DMS 273 (cell line): ENCODE measurements around the gene EPB41.

Experiments
- DNase-seq: peaks from one replicate; lab custom pipeline; 2025; ENCODE audit not compliant: unreplicated experiment; lab: John Stamatoyannopoulos, UW

The EPB41 gene

GRCh38 chr1:28890836-28891235 is 23.5 kb upstream of the EPB41 start:
- DNase-seq = no peak

GRCh38 chr1:28891256-28891655 is 23.1 kb upstream of the EPB41 start:
- DNase-seq = no peak

DNA sequence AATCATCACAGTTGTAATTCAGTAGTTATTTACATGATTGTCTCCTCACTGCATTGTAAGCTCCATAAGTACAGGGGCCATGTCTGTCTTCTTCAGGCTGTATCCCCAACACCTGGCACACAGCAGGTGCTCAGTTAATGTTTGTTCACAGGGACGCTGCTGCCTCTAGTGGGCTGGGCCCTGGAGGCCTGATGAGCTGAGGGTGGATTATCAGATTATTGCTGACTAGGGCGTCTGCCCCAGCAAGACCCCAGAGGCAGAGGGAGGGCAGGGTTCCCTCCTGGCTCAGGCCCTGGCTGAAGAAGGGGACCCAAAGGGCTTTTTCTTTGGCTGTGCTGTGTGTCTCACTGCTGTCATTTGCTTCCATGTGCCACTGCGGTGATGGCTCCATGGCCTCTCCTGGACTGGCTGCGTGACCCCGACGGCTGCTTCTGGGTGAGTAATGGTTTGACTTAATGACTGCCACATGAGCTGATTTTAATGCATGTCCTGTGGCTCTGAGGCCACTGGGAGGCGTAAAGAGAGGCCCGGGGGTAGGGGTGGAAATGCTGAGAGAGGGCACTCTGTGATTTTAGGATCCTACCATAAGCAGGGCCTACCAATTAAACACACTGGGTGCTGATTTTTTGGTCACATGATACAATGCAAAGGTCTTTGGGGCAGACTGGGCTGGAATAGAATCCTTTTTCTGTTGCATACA is 20.8 kb upstream of the EPB41 start:
- DNase-seq = peak; percentile 70

DNA sequence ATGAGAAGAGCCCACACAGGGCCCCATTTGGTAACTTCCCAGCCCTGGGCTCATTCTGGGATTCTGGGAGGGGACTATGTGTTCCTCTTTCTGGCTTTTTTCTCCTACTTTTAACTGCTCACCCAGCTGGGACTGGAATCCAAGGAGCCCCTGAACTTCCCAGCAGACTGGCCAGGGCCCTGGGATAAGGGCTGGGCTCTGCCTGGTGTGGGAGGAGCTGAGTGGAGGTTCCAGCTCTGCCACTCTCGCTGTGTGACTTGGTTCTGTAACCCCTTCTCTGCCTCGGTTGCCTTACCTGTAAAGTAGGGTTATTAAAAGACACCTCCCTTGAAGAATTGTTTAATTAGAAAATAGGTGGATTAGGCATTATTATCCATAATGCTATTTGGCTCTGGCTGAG is 19.6 kb upstream of the EPB41 start:
- no peak for DNase-seq

DNA sequence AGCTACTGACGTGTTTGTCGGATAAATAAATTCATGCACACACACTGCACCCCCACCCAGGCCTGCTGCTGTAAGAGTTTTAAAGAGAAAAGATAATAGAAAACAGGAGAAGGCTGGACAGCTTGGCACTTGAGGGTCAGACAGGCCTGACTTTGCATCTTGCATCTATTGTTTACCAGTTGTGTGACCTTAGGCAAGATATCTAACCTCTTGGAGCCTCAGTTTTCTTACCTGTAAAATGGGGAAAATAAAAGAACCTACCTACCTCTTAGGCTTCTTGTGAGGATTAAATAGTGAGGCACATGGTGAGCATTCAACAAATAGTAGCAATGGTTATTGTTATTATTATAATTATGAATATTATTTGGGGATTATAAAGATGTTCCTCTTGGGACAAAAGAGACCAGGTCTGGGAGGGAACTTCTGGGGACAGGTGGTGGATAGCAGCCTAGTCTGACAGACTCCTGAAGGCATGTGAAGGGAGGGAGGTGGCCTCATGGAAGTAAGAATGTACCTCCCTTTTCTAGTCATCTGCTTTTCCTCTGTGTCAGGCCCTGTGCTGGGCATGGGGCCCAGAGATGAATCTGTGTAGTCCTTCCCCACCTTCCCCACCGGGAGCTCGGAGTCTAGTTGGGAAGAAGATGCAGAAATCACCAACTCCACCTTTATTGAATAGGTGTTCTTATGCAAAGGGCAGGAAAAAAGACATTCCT is 18.3 kb upstream of the EPB41 start:
- no peak for DNase-seq

DNA sequence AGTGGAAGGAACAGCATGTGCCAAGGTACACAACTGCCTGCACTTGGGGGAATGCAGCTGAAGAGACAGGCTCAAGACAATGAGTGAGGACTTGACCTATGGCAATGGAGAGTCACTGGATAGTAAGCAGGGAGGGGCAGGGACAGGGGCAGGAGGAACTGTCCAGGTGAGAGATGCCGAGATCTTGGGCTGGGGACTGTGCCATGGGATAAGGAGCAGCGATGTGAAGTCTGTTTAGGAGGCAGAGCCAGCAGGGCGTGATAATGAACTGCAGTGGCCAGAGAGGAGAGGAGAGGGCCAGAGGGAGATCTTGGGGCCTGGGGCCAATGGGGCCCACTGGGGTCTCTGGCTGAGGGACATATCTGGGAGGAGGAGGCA is 17.8 kb upstream of the EPB41 start:
- no peak for DNase-seq

- DNase-seq = no peak
These were observed 16.6 kb upstream of the EPB41 start for GRCh38 chr1:28897789-28898188.

DNA sequence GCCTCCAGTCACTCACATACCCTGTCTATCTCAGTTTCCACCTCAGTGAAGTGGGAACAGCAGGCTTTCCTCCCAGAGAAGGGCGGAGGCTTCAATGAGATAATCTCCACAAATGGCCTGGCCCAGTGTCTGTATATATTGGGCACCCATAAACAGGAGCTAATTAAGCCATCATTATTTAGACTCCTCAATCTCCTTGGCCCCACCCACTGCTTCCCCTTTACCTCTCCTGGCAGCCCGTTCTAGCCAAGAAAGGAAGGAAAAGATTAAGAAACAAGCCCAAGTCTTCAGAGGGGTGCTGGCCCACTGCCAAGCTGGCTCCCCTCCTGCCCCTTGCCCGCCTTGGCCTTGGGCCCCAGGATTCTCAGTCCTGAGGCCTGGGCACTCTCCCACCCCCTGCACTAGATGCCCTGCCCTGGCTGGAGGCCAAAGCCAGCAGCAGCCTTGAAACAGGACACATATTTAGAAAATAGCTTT is 15.9 kb upstream of the EPB41 start:
- DNase-seq = peak; percentile 42

DNA sequence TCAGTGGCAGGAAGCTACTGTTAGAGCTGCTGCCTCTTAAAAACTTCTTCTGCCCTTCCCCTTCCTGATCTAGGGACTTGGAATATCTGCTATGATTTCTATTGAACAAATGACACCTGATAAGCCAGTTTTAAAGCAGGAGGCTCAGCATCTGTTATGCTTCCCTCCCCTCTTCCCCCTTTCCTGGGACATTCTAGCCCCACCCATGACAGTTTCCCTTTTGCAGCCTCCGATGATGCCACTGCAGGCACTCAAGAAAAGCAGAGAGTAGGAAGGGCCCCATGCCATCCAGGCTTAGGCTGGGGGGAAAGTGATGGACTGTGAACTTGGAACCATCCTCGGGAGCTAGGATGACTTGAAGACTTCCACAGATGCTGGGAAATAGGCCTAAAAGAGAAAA is 15.1 kb upstream of the EPB41 start:
- DNase-seq = peak; percentile 21

DNA sequence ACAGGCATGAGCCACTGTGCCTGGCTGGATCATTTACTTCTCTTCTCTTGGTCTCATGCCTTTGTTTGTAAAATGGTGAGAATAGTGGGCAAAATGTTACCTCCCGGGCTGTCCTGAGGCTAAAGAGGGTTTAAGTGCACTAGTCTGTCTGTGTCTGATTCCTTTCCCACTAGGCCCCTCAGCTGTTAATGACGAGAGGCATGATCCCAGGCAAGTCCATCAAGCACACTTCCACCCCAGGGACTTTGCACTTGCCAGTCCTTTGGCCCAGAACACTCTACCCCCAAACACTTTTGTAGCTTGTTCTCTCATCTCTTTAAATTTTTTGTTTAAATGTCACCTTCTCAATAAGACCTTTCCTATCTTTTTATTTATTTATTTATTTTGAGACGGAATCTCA is 13.8 kb upstream of the EPB41 start:
- no peak for DNase-seq

- no peak for DNase-seq
These were observed 11.6 kb upstream of the EPB41 start for GRCh38 chr1:28902738-28903137.

DNA sequence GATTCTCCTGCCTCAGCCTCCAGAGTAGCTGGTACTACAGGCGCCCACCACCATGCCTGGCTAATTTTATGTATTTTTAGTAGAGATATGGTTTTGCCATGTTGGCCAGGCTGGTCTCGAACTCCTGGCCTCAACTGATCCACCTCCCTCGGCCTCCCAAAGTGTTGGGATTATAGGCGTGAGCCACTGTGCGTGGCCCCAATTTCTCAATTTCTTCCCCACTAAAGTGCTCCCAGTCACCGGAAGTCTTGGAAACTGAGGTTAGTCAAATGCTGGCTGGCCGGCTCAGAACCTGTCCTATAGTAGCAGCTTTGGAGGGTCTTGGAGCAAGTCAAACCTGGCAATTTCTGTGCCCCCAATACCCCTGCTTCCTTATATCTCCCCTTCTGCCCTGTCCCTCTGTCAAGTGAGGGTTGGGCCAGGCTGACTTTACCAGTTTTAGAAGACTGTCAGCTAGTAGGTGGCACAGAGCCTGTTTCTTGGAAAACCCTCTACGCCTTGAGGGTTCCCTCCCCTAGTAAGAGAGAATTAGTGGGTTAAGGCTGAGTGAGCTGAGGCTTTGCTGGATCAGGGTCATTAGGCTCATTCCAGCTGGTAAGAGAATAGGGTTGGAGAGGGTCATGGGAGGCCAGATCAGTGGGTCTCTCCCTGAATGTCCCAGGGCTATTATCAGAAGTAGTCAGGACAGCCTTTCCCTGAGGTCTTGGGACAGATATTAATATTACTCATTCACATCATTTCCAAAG is 8.3 kb upstream of the EPB41 start:
- DNase-seq = no peak

DNA sequence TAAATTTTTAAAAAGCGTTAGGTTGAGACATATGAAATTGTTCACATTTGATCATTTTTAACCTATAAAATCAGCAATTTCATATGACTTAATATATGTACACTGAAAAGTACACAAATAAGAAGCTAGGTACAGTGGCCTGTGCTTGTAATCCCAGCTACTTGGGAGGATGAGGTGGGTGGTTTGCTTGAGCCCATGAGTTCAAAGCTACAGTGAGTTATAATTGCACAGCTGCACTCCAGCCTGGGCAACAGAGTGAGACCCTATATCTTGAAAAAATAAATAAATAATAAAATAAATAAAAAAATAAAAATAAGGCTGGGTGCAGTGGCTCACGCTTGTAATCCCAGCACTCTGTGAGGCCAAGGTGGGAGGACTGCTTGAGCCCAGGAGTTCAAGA is 5.2 kb upstream of the EPB41 start:
- no peak for DNase-seq

DNA sequence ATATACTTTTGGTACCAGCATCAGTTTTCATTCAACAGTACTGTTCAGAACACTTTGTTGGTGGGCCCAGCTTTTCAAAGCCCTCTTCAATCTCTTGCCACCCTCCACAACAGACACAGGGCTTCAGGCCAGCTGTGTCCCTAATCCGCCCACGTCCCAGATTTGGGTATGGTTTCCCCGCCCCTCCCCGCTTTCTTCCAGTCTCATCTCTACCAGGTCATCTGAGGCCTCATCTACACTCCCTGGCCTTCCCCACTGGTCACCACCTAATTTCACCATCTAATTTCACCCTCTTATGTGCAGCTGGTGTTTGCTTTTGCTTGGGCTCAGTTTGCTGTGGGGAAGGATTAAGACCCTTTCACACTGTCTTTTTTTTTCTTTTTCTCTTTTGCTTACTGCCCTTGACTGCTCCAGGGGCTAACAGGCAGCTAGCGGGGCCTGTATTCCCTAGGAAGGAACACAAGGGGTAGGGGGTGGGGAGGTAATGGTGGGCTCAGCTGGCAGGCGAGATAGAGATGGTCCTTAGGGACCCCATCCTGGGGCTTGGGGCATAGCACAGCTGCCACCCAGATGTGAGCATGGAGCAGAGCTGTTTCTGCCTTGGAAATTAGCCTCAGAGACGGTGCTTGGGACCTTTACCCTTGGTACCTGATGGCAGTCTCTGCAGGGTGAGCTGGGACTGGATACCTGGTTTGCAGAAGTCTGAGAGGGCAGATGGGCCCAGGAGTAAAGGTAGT is 3.8 kb upstream of the EPB41 start:
- peak; percentile 46 for DNase-seq

DNA sequence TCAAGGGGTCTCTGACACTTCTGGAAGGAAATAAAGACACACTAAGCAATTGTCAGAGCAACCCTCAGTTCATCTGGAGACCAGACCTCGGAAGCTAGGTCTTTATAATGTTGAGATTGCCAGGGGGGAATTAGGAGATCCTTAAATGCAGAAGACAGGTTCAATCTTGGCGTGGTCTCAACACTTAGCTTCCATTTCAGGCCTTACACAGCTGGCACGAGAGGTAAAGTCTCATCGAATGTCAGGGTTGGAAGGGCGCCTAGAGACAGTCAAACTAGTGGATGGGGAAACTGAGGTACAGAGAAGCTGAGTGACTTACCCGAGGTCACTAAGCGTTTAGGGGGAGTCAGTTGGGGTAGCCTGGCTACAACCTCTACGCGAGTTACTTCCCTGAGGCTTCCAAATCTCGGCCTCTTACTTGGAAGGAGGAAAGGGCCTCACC is 562 bp upstream of the EPB41 start:
- peak; percentile 71 for DNase-seq

- DNase-seq = peak; percentile 86
These were observed 894 bp downstream of the EPB41 start for GRCh38 chr1:28915031-28915895.

DNA sequence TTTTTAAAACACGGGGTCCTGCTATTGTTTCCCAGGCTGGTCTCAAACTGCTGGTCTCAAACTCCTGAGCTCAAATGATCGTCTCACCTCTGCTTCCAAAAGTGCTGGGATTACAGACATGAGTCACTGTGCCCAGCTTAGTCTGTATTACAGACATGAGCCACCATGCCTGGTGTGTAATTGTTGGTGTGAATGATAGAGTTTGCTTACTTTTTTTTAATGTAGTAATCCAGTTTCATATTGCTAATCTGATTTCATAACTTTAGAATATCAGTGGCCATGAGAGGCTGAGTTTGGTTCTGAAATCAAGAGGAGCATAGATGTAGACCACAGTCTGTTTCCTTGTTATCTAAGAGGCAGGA is 3.4 kb downstream of the EPB41 start:
- DNase-seq = no peak

- DNase-seq = peak; percentile 73
These were observed 7.0 kb downstream of the EPB41 start for GRCh38 chr1:28921286-28921869.

GRCh38 chr1:28925350-28925891 is 11.1 kb downstream of the EPB41 start:
- DNase-seq = no peak
